ENCODE results near the gene ECT2. TPM values are rescaled to one million over a fixed set of nuclear protein-coding genes. Genes with fewer than 3 reads are reported as not detected.

ECT2 gene
- 42.0 and 51.4 TPM in 2 replicates for total RNA-seq

GRCh38 chr3:172750368-172751174 lies at the start of gene ECT2:
ECT2 (plus strand) TSS chr3:172750726; CDS start chr3:172754531, 3,805 bp downstream.

GRCh38 chr3:172710664-172711453 lies 39.7 kb upstream of the ECT2 start, which contains the start of gene NCEH1:
NCEH1 (minus strand) TSS chr3:172711067; CDS start chr3:172710984, 83 bp downstream.

Other genes with a start within 250 kb of the ECT2 start
- gene TNFSF10, start 227.3 kb upstream of the ECT2 start, total RNA-seq = 18.3 and 20.2 TPM in 2 replicates
- 27.4 and 31.6 TPM in 2 replicates for gene NCEH1, start 39.7 kb upstream of the ECT2 start, total RNA-seq